Loucy (cell line): Measurements from ENCODE around the gene PKD2L1.

Experiments used
- EZH2phosphoT487 ChIP-seq: fragments of 200-600 bp; IDR thresholded peaks from 2 replicates; pipeline ENCODE4 v1.6.1; 2018; ENCODE audit warnings: antibody characterized with exemption, mild to moderate bottlenecking, moderate library complexity, borderline replicate concordance
- TF ChIP-seq, protein P1 (sequence below): fragments of 200-600 bp; sonication (generic); conservative IDR thresholded peaks from 2 replicates; pipeline ENCODE4 v1.5.1; 2014; ENCODE audit warnings: mild to moderate bottlenecking, antibody characterized with exemption, low read length

DNA sequence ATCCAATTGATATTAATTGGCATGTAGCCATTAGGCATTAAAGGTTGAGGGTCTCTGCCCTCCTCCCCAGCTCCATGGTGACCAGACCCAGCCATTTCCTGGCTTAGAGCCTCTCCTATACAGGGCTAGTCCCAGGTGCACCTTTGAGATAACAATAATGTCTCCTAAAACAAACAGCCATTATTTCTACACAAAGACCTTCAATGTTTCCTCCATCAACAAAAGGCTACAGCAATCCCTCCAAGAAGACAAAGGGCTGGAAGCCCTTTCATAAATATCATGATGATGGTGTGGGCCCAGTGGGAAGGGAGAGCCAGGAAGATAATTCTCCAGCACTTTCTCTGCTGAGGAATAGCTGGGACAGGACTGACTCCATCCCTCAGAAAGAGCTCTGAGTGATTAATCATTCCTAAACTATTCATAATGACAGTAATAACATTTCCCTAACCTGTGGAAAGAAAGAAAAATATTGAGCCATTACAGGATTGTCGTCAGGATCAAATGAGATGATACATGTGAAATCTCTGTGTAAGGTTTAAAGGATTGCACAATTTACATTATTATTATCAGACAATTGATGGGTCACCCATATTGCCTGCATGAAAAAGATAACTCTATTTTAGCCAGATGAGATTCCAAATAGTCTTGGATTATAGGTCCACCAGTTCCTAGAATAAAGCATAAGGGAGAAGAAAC lies 10.2 kb downstream of the PKD2L1 start:
- TF ChIP-seq, protein P1, sequence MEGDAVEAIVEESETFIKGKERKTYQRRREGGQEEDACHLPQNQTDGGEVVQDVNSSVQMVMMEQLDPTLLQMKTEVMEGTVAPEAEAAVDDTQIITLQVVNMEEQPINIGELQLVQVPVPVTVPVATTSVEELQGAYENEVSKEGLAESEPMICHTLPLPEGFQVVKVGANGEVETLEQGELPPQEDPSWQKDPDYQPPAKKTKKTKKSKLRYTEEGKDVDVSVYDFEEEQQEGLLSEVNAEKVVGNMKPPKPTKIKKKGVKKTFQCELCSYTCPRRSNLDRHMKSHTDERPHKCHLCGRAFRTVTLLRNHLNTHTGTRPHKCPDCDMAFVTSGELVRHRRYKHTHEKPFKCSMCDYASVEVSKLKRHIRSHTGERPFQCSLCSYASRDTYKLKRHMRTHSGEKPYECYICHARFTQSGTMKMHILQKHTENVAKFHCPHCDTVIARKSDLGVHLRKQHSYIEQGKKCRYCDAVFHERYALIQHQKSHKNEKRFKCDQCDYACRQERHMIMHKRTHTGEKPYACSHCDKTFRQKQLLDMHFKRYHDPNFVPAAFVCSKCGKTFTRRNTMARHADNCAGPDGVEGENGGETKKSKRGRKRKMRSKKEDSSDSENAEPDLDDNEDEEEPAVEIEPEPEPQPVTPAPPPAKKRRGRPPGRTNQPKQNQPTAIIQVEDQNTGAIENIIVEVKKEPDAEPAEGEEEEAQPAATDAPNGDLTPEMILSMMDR: no peak
- no peak for TF ChIP-seq EZH2phosphoT487
